ENCODE results near the gene INHBE.

- TF ChIP-seq CTCF (IDR thresholded peaks at IDR 0.05), result no peak
- TF ChIP-seq ZFX (IDR thresholded peaks at IDR 0.05; ENCODE audit: borderline replicate concordance), result no peak
These were observed 26.1 kb upstream of the INHBE start for GRCh38 chr12:57428965-57429364.

Measured in 22Rv1 (cell line).